Parathyroid adenoma (tissue), 2 donors: ENCODE measurements around the gene ERCC4.

Experiments
- H2AFZ ChIP-seq: fragments of 300-600 bp; sonication (generic); one replicate; pipeline ENCODE4 v1.7.0; 2017; ENCODE audit warnings: antibody characterized with exemption, mild to moderate bottlenecking
- H3K27ac ChIP-seq: fragments of 300-600 bp; sonication (generic); one replicate; pipeline ENCODE4 v1.7.0; 2017
- H3K27me3 ChIP-seq: fragments of 300-600 bp; sonication (generic); one replicate; pipeline ENCODE4 v1.7.0; 2017; ENCODE audit warnings: low read length; ENCODE audit not compliant: control insufficient read depth, insufficient read depth
- H3K36me3 ChIP-seq: fragments of 300-600 bp; sonication (generic); one replicate; pipeline ENCODE4 v1.7.0; 2017; ENCODE audit warnings: low read length; ENCODE audit not compliant: control insufficient read depth, insufficient read depth
- H3K4me1 ChIP-seq: fragments of 300-600 bp; sonication (generic); one replicate; pipeline ENCODE4 v1.7.0; 2017; ENCODE audit warnings: control low read depth
- H3K4me2 ChIP-seq: fragments of 300-600 bp; sonication (generic); one replicate; pipeline ENCODE4 v1.7.0; 2017; ENCODE audit warnings: low read length
- H3K4me3 ChIP-seq: fragments of 300-600 bp; sonication (generic); one replicate; pipeline ENCODE4 v1.7.0; 2017; ENCODE audit warnings: low read depth, low read length
- H3K79me2 ChIP-seq: fragments of 300-600 bp; sonication (generic); one replicate; pipeline ENCODE4 v1.7.0; 2017; ENCODE audit warnings: control low read depth
- H3K9ac ChIP-seq: fragments of 300-600 bp; sonication (generic); one replicate; pipeline ENCODE4 v1.7.0; 2017; ENCODE audit warnings: mild to moderate bottlenecking
- H3K9me3 ChIP-seq: fragments of 300-600 bp; sonication (generic); one replicate; pipeline ENCODE4 v1.7.0; 2017; ENCODE audit warnings: low read length; ENCODE audit not compliant: control insufficient read depth
- CTCF ChIP-seq: fragments of 300-600 bp; sonication (generic); IDR thresholded peaks from one replicate; pipeline ENCODE4 v1.7.0; 2017; ENCODE audit warnings: antibody characterized with exemption, mild to moderate bottlenecking
- donor health status: primary hyperparathyroidism.

The ERCC4 gene

GRCh38 chr16:13928646-13929045 is 8.7 kb downstream of the ERCC4 start:
- H3K4me2 ChIP-seq, result no peak overlapping the region
- H3K27ac ChIP-seq, result no peak overlapping the region
- H3K79me2 ChIP-seq, result peaks cover 2% of the 10 kb centered on the region
- H3K9me3 ChIP-seq, result no peaks in the 10 kb centered on the region
- H3K27me3 ChIP-seq, result no peaks in the 10 kb centered on the region
- no peak overlapping the region for H2AFZ ChIP-seq
- no peak overlapping the region for H3K9ac ChIP-seq
- H3K4me1 ChIP-seq, result no peaks in the 10 kb centered on the region
- no peak overlapping the region for H3K4me3 ChIP-seq
- TF ChIP-seq CTCF, result no peak
- no peaks in the 10 kb centered on the region for H3K36me3 ChIP-seq

- Histone ChIP-seq H3K79me2 (no peaks in the 10 kb centered on the region), H3K9me3 (no peaks in the 10 kb centered on the region), H3K27me3 (no peaks in the 10 kb centered on the region), H3K4me1 (no peaks in the 10 kb centered on the region), H3K4me2 (no peak overlapping the region), H3K9ac (no peak overlapping the region), H3K4me3 (no peak overlapping the region), H2AFZ (no peak overlapping the region), H3K36me3 (no peaks in the 10 kb centered on the region), H3K27ac (no peak overlapping the region)
- no peak for TF ChIP-seq CTCF
These were observed 11.9 kb downstream of the ERCC4 start for GRCh38 chr16:13931845-13932244.

GRCh38 chr16:13935408-13935807 is 15.5 kb downstream of the ERCC4 start:
- no peak overlapping the region for H3K9ac ChIP-seq
- no peak overlapping the region for H2AFZ ChIP-seq
- no peak overlapping the region for H3K4me2 ChIP-seq
- no peak overlapping the region for H3K27ac ChIP-seq
- H3K36me3 ChIP-seq, result no peaks in the 10 kb centered on the region
- no peak overlapping the region for H3K4me3 ChIP-seq
- H3K27me3 ChIP-seq, result no peaks in the 10 kb centered on the region
- H3K9me3 ChIP-seq, result no peaks in the 10 kb centered on the region
- H3K4me1 ChIP-seq, result no peaks in the 10 kb centered on the region
- TF ChIP-seq CTCF, result peak; percentile 28
- no peaks in the 10 kb centered on the region for H3K79me2 ChIP-seq

- Histone ChIP-seq H2AFZ (no peak overlapping the region), H3K4me1 (peaks cover 4% of the 10 kb centered on the region), H3K79me2 (no peaks in the 10 kb centered on the region), H3K27me3 (no peaks in the 10 kb centered on the region), H3K4me2 (no peak overlapping the region), H3K9me3 (no peaks in the 10 kb centered on the region), H3K36me3 (no peaks in the 10 kb centered on the region), H3K27ac (no peak overlapping the region), H3K9ac (no peak overlapping the region), H3K4me3 (no peak overlapping the region)
- TF ChIP-seq CTCF, result no peak
These were observed 16.2 kb downstream of the ERCC4 start for GRCh38 chr16:13936155-13936554.

- no peak for TF ChIP-seq CTCF
- peaks cover 4% of the 10 kb centered on the region for H3K4me1 ChIP-seq
- H2AFZ ChIP-seq, result no peak overlapping the region
- H3K27me3 ChIP-seq, result no peaks in the 10 kb centered on the region
- H3K4me2 ChIP-seq, result no peak overlapping the region
- H3K9me3 ChIP-seq, result no peaks in the 10 kb centered on the region
- H3K27ac ChIP-seq, result no peak overlapping the region
- no peaks in the 10 kb centered on the region for H3K79me2 ChIP-seq
- H3K36me3 ChIP-seq, result no peaks in the 10 kb centered on the region
- H3K9ac ChIP-seq, result no peak overlapping the region
- H3K4me3 ChIP-seq, result no peak overlapping the region
These were observed 16.7 kb downstream of the ERCC4 start for GRCh38 chr16:13936596-13937081.
